Measurements from ENCODE around the gene ATP2A1. TPM values are rescaled to one million over a fixed set of nuclear protein-coding genes. Genes with fewer than 3 reads are reported as not detected.

Gene ATP2A1
- 103 and 120 TPM in 2 replicates for total RNA-seq
- polyA plus RNA-seq (2012) = 3.6 TPM

DNA sequence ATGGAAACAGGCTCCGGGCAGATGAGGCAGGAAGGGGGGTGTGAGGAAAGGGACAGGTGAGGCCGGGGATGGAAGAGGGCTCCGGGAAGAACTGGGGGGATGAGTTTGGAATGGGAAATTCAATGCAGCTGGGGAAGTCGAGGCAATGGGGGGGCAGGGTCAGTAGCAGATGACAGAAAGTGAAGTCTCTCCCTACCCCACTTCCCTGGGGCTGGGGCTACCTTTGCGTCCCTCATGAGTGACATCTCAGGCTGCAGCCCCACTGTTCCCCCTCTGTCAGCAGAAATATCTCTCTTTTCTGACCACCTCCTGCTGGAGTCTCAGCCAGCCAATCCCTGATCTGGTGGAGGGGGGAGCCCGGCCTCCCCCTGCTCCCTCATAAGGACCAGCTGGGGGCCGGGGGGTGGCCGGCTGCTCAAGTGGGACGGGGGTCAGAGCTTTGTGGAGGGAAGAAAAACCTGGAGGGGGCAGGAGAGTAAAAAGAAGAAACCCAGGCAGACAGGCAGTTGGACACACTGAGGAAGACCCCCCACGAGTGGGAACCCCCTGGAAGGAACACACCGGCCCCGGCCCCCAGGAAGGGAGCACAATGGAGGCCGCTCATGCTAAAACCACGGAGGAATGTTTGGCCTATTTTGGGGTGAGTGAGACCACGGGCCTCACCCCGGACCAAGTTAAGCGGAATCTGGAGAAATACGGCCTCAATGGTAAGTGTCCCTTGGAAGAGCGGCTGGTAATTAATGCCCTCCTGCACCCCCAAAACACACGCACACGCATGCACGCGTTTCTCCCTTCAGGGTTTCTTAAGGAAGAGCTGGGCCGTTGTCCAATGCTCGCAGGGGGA, at the start of gene ATP2A1:
Gene ATP2A1, plus strand, starts transcription at position 406 of the 844 bp plus-strand sequence. Its CDS starts 184 bp downstream, at position 590.
- peak; percentile 37 for DNase-seq (ENCODE audit: low read depth)

DNA sequence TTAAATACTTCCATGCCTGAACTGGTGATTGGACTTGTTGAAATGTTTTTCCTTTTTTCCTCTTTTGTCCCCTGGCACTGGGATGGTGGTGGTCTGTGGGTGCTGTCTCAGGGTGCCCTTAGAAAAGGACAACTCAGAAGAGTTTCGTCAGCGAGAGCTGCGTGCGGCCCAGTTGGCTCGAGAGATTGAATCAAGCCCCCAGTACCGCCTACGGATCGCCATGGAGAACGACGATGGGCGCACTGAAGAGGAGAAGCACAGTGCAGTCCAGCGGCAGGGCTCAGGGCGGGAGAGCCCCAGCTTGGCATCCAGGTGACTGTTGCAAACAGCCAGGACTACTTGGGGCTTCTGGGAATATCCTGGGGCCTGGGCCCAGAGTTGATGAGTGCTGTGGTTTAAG, 48.5 kb upstream of the ATP2A1 start:
- no peak for DNase-seq (ENCODE audit: low read depth)

DNA sequence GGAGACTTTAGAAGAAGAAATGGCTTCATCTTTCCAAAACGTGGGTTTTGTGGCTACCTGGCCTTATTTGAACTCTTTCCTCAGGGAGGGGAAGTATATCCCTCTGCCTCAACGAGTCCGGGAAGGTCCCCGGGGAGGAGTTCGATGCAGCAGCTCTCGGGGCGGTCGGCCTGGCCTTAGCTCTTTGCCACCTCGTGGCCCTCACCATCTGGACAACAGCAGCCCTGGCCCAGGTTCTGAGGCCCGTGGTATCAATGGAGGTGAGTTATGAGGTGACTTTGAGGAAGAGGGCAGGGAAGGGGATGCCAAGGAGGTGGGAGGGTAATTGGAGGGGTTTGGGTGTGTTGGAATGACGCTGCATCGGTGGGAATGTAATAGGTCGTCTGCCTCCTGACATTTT, 47.8 kb upstream of the ATP2A1 start:
- no peak for DNase-seq (ENCODE audit: low read depth)

DNA sequence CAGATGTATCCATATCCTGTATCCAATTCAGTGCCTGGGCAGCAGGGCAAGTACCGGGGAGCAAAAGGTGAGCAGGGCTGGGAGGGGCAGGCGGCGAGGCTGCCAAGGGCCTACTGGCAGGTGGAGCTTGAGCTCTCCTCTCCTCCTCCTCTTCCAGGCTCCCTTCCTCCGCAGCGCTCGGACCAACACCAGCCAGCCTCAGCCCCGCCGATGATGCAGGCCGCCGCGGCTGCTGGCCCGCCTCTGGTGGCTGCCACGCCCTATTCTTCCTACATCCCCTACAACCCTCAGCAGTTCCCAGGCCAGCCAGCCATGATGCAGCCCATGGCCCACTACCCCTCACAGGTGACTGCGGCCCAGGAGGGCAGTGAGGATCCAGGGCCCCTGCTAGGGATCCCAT, 43.9 kb upstream of the ATP2A1 start:
- DNase-seq (ENCODE audit: low read depth) = no peak

DNA sequence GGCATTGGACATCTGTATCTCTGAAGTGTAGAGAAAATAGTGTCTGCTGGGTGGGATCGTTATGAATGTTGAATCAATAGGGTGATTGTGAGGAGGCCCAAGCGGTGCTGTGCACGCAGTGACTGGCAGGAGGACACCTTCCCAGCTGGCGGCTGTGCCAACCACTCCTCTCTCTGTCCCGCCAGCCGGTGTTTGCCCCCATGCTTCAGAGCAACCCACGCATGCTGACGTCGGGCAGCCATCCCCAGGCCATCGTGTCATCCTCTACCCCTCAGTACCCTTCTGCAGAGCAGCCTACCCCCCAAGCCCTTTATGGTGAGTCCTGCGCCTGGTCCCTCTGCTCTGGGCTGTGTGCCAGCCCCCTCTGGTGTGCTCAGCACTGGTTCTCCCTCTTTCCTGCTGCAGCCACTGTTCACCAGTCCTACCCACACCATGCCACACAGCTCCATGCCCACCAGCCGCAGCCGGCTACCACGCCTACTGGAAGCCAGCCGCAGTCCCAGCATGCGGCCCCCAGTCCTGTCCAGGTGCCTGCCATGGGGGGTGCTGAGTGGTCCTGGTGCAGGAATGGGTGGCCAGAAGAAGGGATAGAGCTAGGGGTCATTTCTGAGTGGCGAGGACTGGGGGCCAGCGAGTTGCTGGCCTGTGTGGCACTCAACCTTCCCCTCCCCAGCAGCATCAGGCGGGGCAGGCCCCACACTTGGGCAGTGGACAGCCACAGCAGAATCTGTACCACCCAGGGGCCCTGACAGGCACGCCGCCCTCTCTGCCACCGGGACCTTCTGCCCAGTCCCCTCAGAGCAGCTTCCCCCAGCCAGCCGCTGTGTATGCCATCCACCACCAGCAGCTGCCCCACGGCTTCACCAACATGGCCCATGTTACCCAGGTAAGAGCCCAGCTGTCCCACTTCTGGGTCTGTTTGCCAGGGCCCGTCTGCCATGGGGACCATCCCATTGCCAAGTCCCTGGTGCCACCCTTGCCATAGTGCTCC, 43.1 kb upstream of the ATP2A1 start:
- DNase-seq (ENCODE audit: low read depth) = no peak

DNA sequence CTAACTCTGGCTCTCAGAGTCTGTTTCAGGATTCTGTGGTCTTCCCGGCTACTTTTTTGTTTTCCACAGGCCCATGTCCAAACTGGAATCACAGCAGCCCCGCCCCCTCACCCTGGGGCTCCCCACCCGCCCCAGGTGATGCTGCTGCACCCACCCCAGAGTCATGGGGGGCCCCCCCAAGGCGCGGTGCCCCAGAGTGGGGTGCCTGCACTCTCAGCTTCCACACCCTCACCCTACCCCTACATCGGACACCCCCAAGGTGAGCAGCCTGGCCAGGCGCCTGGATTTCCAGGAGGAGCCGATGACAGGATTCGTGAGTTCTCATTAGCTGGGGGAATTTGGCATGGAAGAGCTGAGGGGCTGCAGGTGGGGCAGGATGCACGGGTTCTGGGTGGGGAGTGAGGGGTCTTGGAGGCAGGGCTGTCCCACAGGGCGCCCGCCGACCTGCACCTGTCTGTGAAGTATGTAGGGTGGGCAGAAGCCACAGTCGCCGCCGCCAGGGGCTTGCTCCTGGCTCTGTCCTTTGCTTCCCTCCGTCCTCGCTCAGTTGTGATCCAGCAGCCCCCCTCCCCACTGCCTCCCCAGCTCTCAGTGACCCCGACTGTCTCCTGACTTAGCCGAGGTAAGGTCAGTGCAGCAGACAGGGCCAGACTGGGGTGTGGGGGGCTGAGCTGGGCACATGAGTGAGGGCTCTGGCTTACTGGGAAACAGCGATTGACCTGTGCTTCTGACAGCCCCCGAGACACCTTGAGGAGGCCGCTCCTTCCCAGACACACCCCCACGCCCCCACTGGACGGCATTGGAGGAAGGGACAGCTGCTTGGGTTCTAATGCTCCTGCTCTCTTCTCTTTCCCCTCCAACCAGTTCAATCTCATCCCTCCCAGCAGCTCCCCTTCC, 42.2 kb upstream of the ATP2A1 start:
- DNase-seq (ENCODE audit: low read depth) = no peak

DNA sequence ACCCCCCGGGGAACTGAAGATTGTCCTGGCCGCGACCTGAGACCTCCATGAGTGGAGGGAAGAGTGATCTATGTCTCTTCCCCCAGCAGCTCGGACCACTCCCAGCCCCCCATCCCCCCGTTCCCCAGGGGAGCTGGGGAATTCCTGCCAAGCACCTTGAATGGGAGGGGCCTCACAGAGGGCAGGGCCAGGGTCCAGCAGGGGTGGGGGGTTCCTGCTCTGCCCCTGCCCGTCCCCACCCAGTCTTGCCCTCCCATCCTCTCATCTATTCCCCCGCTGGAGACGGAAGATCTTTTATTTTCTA, 41.6 kb upstream of the ATP2A1 start:
- DNase-seq (ENCODE audit: low read depth) = no peak

DNA sequence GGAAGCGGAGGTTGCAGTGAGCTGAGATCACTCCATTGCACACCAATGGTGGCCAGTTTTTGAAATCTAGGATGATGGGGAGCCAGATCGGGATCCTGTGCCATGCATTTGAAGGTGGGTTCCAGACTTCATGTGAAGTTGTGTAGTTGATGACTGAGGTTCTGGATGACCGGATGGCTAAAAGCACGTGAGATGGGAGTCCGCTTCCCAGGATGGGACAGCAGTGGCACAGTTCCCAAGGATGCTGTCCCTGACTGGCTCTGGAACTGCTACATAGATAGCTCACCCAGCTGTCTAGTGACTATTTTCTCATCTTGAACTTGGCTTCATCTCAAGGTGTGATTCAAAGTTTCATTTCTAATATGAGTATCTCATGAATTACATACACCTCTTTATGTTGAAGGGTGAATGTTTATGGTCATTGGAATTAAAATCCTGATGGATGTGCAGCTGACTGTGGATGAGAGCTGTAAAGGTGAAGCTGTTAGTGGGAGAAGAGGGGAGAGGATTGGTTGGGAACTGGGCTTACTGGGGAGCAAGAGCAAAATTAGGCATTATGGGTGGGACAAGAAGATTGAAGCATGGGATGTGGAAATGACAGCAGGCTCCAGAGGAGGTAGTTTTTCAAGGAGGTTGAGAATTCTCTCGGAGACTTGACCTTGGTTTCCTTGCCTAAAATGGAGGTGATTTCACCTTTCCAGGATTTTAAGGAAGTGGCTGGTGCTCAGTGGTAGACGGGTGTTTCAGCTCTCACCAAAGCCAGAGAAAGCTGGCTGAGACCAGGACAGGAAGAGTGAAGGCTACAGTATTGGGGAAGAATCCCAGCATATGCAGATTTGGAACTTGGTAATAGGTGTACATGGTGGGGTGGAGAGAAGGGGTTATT, 40.4 kb upstream of the ATP2A1 start:
- peak; percentile 29 for DNase-seq (ENCODE audit: low read depth)

DNA sequence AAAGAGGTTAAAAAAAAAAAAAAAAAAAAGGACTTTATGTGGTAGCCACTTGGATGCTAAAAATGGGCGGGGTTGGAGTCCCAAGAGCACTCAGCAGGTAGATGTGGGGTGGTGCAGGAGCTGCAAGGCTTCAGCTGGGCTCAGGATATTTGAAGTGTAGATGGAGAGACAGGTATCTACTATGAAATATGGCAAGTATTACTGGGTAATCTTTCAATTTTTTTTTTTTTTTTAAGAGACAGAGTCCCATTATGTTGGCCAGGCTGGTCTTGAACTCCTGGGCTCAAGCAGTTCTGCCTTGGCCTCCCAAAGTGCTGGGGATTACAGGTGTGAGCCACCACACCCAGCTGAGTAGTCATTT, 39.8 kb upstream of the ATP2A1 start:
- DNase-seq (ENCODE audit: low read depth) = no peak

DNA sequence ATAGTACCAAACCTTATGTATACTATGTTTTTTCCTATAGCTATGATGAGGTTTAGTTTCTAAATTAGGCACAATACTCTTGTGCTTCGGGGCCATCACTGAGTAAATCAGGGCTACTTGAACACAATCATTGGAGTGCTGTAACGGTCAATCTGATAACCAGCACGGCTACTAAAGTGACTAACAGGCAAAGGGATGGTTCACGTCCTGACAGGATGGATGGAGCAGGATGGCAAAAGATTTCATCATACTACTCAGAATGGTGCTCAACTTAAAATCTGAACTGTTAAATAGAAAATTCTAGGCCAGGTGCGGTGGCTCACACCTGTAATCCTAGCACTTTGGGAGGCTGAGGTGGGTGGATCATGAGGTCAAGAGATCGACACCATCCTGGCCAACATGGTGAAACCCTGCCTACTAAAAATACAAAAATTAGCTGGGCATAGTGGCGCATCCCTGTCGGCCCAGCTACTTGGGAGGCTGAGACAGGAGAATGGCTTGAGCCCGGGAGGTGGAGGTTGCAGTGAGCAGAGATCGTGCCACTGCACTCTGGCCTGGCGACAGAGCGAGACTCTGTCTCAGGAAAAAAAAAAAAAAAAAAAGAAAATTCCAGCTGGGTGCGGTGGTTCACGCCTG, 39.2 kb upstream of the ATP2A1 start:
- no peak for DNase-seq (ENCODE audit: low read depth)

DNA sequence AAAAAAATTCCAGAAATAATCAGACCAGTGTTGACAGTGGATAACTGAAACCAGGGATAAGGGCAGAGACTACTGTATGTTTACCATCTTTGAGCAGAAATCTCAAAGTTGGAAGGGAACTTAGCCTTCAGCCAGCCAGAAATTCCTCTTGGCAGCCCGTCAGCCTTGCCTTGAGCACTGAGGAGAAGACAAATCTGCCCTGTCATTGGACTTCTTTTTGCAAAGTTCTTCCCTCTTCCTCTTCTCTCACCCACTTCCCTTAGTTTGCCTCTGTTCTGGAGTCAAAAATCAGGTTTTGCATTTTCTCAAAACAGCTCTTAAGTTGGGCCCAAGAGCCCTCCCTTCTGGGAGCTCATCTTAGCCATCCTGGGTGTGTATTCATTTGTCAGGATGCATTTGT, 38.4 kb upstream of the ATP2A1 start:
- no peak for DNase-seq (ENCODE audit: low read depth)

DNA sequence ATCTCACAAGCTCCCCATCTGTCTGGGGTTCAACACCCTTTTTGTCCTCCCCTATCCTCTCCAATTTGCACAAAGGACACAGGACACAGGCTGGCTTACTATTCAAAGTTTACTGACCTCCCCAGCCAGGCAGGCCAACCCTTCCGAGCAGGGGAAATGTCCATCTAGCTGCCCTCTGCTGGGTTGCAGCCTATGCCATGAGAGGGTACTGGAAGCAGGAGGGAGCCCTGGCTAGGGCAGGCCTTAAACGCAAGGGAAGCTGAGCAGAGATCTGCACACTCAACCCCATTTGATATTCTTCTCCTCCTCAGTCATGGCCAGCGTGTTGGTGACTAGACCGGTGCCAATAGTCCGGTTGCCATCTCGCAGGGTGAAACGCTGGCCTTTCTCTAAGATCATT, 35.6 kb upstream of the ATP2A1 start:
- no peak for DNase-seq (ENCODE audit: low read depth)

DNA sequence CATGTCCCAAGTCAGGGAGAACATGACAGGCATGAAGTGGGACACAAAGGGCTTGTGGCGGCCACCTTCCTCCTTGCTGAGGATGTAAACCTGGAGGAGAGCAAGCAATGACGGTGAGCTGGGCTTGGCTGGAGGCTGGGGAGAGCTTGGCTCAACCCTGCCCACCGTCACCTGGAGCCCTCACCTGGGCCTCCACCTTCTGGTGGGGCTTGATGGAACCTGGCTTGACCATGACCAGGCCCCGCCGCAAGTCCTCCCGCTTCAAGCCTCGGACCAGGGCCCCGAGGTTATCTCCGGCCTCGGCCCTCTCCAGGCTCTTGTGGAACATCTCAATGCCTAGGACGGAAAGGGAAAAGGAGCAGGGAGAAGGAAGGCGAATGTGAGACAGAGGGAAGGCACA, 34.5 kb upstream of the ATP2A1 start:
- no peak for DNase-seq (ENCODE audit: low read depth)

DNA sequence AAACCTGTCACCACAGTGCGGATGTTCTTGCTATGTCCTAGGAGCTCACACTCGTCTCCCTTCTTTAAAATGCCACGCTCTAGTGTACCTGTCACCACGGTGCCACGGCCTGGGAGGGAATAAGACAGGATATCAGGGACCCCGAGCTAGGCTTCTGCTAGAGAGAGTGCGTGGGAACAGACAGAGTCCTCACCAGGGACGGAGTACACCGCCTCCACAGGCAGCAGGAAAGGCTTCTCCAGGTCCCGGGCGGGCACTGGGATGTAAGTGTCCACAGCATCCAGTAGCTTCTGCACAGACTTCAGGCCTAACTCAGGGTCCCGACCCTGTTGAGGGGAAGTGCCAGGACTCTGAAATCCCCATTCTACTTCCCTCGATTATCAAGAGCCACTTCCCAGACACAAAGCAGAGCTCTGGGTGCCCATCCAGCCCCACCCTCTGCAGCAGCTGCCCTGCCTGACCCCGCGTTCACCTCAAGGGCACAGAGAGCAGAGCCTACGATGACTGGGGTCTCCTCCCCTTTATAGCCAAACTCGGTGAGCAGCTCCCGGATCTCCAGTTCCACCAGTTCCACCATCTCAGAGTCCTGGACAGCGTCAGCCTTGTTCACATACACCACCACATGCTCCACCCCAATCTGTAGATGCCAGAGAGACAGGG, 33.9 kb upstream of the ATP2A1 start:
- DNase-seq (ENCODE audit: low read depth) = no peak

DNA sequence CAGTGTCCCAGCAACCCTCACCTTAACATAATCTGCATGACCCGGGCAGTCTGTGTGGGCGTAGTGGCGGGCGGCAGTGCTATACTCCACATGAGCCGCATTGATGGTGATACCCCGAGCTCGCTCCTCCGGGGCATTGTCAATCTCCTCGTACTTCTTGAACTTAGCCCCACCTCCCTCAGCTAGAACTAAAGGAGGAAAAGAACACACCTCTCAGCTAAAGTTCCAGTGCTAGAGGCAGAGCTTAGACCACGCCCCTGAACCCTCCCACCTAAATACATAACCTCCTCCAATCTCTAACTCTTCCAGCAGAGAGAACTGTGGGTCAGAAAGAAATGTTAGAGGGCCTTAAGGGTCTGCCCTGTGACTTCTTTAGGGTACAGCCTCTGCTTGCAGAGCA, 33.0 kb upstream of the ATP2A1 start:
- DNase-seq (ENCODE audit: low read depth) = peak; percentile 15

DNA sequence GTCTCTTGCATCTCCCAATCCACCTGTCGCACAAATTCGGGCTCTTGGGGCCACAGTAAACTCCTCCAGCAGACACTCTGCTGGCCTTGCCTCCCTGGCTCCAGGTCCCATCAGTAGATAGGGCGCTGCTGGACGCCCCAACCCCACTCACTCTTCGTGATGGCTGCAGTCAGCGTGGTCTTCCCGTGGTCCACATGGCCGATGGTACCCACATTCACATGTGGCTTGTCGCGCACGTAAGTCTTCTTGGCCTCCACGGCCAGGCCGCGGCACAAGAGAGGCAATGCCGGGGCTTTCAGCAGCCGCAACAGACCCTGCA, 32.6 kb upstream of the ATP2A1 start:
- DNase-seq (ENCODE audit: low read depth) = no peak

DNA sequence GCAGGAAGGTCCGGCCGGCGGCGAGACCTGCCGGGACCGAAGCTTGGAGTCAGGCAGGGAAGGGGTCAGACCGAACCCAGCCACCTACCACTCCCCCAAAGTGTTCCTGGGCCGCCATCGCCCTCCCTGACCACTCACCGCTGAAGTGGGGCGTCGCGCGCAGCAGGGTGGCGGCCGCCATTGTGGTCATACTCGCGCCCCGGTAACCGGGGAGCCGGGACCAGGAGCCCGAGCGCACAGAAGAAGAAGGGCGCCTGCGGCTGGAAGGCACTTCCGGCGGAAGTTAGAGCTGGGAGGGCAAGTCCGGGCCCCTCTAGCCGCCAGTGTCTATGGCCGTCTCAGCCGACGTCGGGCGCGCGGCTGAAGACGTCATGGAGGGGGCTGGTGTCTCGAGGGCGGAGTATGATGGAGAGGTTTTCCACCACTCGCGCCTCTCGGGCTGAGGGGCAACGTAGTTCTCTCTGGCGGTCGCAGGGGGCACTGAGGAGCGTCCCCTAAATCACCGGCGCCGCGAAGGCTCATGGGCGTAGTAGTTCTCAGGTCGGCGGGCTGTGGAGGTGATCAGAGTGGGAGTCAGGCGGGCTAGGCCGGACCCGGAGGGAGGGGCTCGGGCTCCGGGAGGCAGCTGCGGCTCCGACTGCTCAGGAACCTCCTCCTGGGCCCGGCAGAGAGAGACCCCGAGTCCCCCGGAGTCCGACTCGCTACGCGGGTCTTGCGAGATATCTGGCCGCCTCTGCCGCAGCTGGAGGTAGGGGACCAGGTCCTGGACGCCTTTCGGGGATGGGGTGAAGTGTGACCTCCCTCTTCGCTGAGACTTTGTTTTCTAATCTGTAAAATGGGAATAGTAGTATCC, 32.0 kb upstream of the ATP2A1 start, which contains the start of gene TUFM:
Gene TUFM, minus strand, starts transcription at position 269 of the 853 bp plus-strand sequence. Its CDS starts 79 bp downstream, at position 190.
- DNase-seq (ENCODE audit: low read depth) = peak; percentile 99

DNA sequence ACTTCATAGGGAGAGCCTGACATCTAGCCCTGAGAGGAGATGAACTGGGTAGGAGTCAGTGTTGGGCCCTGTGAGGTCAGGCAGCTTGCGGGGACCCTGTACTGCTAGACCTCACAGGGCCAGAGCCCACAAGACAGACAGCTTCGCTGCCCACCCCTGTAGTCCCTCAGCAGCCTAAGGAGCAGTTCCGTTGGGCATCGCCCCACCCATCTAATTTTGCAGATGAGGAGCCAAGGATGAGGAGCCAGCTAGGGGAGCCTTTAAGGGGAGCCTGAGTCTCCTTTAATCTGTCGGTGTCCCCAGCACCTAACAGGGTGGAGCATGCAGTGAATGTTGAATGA, 31.4 kb upstream of the ATP2A1 start:
- DNase-seq (ENCODE audit: low read depth) = no peak

All from myocyte (in vitro differentiated cells).